Mesothelial cell of epicardium (in vitro differentiated cells): ENCODE results near the gene LRRC27. TPM values are rescaled to one million over a fixed set of nuclear protein-coding genes. Genes with fewer than 3 reads are reported as not detected.

Experiments used
- DNase-seq, 2 experiments: peaks; one replicate each; pipeline ENCODE4 v3.0.0; 2021; ENCODE audit warnings: low spot score in 2 of 2; ENCODE audit not compliant: unreplicated experiment in 2 of 2
- H3K27ac Mint-ChIP-seq: 2 replicates; pipeline ENCODE4 v1.8.0; 2021; ENCODE audit warnings: mixed read lengths
- H3K27me3 Mint-ChIP-seq: 2 replicates; pipeline ENCODE4 v1.8.0; 2021; ENCODE audit warnings: low read depth, mixed read lengths
- H3K36me3 Mint-ChIP-seq: 2 replicates; pipeline ENCODE4 v1.8.0; 2021; ENCODE audit warnings: mixed read lengths
- H3K4me1 Mint-ChIP-seq: 2 replicates; pipeline ENCODE4 v1.8.0; 2021; ENCODE audit warnings: mixed read lengths
- H3K4me3 Mint-ChIP-seq: 2 replicates; pipeline ENCODE4 v1.8.0; 2021; ENCODE audit warnings: mild to moderate bottlenecking, moderate library complexity, mixed read lengths
- H3K9me3 Mint-ChIP-seq: 2 replicates; pipeline ENCODE4 v1.8.0; 2021; ENCODE audit warnings: mixed read lengths
- CTCF ChIP-seq: fragments of 200-600 bp; sonication (generic); IDR thresholded peaks from one replicate; pipeline ENCODE4 v1.5.0; 2021; ENCODE audit warnings: antibody characterized with exemption; ENCODE audit not compliant: unreplicated experiment
- total RNA-seq: library from RNA; stranded (reverse); gene quantifications from 3 replicates; pipeline ENCODE4 v1.2.1, GENCODE V29; 2021

Gene LRRC27
- total RNA-seq, 1 donor from 2014 or later, result 15.2 TPM

GRCh38 chr10:132391676-132392020, 59.7 kb downstream of the LRRC27 start:
- TF ChIP-seq CTCF, result no peak
- Mint-ChIP-seq H3K27me3 (no peaks in the 10 kb centered on the region), H3K27ac (no peak overlapping the region), H3K36me3 (no peaks in the 10 kb centered on the region), H3K4me1 (peaks cover 24% of the 10 kb centered on the region), H3K4me3 (no peak overlapping the region), H3K9me3 (peaks cover 9% of the 10 kb centered on the region)
- DNase-seq, result peak in 1 of 2 experiments; percentile 13

GRCh38 chr10:132392184-132392800, 60.3 kb downstream of the LRRC27 start:
- no peak overlapping the region for H3K4me3 Mint-ChIP-seq
- peaks cover 9% of the 10 kb centered on the region for H3K9me3 Mint-ChIP-seq
- H3K27me3 Mint-ChIP-seq, result no peaks in the 10 kb centered on the region
- DNase-seq, result no peak
- H3K36me3 Mint-ChIP-seq, result no peaks in the 10 kb centered on the region
- peaks cover 24% of the 10 kb centered on the region for H3K4me1 Mint-ChIP-seq
- no peak overlapping the region for H3K27ac Mint-ChIP-seq
- TF ChIP-seq CTCF, result no peak

- no peak for TF ChIP-seq CTCF
- Mint-ChIP-seq H3K36me3 (no peaks in the 10 kb centered on the region), H3K9me3 (peaks cover 9% of the 10 kb centered on the region), H3K27me3 (no peaks in the 10 kb centered on the region), H3K27ac (peak overlapping the region; percentile 83), H3K4me3 (no peak overlapping the region), H3K4me1 (peaks cover 26% of the 10 kb centered on the region)
- no peak for DNase-seq
Measured at GRCh38 chr10:132392811-132393694, 61.1 kb downstream of the LRRC27 start.

GRCh38 chr10:132393695-132394181, 61.7 kb downstream of the LRRC27 start:
- Mint-ChIP-seq H3K9me3 (peaks cover 9% of the 10 kb centered on the region), H3K4me3 (no peak overlapping the region), H3K27me3 (no peaks in the 10 kb centered on the region), H3K4me1 (peaks cover 30% of the 10 kb centered on the region), H3K36me3 (no peaks in the 10 kb centered on the region), H3K27ac (peak overlapping the region; percentile 83)
- DNase-seq, result no peak
- TF ChIP-seq CTCF, result no peak

- H3K9me3 Mint-ChIP-seq, result peaks cover 9% of the 10 kb centered on the region
- H3K4me1 Mint-ChIP-seq, result peaks cover 29% of the 10 kb centered on the region
- peak overlapping the region; percentile 36 for H3K4me3 Mint-ChIP-seq
- H3K27me3 Mint-ChIP-seq, result no peaks in the 10 kb centered on the region
- no peak overlapping the region for H3K27ac Mint-ChIP-seq
- no peak for DNase-seq
- no peaks in the 10 kb centered on the region for H3K36me3 Mint-ChIP-seq
- TF ChIP-seq CTCF, result no peak
Measured at GRCh38 chr10:132394201-132394811, 62.3 kb downstream of the LRRC27 start.
